ENCODE measurements around the gene METAP1D. TPM values are rescaled to one million over a fixed set of nuclear protein-coding genes. Genes with fewer than 3 reads are reported as not detected.
"Not testable (repeated sequence)": the region's sequence is repeated elsewhere in the genome, so short reads cannot be mapped to it uniquely, and the experiment has no call there.

METAP1D gene
- polyA plus RNA-seq, 2 of the 4 experiments (the other 2 are of a cell fraction), result 7.3 to 13.3 TPM

DNA sequence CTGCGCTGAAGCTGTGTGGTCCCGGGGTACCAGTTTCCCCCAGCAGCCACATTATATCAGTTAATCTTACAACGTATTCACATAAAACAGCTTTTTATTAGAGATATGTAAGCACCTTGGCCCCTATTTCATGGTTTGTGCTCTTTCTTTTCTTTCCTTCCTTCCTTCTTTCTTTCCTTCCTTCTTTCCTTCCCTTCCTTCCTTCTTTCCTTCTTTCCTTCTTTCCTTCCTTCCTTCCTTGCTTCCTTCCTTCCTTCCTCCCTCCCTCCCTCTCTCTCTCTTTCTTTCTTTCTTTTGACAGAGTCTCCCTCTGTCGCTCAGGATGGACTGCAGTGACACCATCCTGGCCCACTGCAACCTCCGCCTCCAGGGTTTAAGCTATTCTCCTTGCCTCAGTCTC lies 3.7 kb upstream of the METAP1D start:
- TF ChIP-seq, protein P1, sequence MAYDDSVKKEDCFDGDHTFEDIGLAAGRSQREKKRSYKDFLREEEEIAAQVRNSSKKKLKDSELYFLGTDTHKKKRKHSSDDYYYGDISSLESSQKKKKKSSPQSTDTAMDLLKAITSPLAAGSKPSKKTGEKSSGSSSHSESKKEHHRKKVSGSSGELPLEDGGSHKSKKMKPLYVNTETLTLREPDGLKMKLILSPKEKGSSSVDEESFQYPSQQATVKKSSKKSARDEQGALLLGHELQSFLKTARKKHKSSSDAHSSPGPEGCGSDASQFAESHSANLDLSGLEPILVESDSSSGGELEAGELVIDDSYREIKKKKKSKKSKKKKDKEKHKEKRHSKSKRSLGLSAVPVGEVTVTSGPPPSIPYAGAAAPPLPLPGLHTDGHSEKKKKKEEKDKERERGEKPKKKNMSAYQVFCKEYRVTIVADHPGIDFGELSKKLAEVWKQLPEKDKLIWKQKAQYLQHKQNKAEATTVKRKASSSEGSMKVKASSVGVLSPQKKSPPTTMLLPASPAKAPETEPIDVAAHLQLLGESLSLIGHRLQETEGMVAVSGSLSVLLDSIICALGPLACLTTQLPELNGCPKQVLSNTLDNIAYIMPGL (CRISPR knock-in tag; IDR thresholded peaks at IDR 0.05; ENCODE audit: borderline replicate concordance), result no peak
- TF ChIP-seq MAZ (IDR thresholded peaks at IDR 0.05; ENCODE audit: borderline replicate concordance, low read depth, low read length) (no peak), RFX5 (IDR thresholded peaks at IDR 0.05) (no peak), KDM1A (IDR thresholded peaks at IDR 0.05; ENCODE audit: low read depth) (no peak), POLR2A (IDR thresholded peaks at IDR 0.05; ENCODE audit: low read length) (no peak), JUNB (IDR thresholded peaks at IDR 0.05) (no peak), HEYL (CRISPR knock-in tag; IDR thresholded peaks at IDR 0.05) (no peak), FOSL2 (IDR thresholded peaks at IDR 0.05) (no peak), FOSL2 (CRISPR knock-in tag; IDR thresholded peaks at IDR 0.05) (no peak), EHMT2 (IDR thresholded peaks at IDR 0.05; ENCODE audit: low read depth) (no peak), HDAC2 (IDR thresholded peaks at IDR 0.05) (no peak), GATA3 (IDR thresholded peaks at IDR 0.05; ENCODE audit: borderline replicate concordance) (no peak), MYC (IDR thresholded peaks at IDR 0.05; ENCODE audit: borderline replicate concordance, low read length) (no peak)
- TF ChIP-seq, protein P2, sequence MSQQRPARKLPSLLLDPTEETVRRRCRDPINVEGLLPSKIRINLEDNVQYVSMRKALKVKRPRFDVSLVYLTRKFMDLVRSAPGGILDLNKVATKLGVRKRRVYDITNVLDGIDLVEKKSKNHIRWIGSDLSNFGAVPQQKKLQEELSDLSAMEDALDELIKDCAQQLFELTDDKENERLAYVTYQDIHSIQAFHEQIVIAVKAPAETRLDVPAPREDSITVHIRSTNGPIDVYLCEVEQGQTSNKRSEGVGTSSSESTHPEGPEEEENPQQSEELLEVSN (IDR thresholded peaks at IDR 0.05; ENCODE audit: borderline replicate concordance, low read depth), result no peak
- TF ChIP-seq, protein P3, sequence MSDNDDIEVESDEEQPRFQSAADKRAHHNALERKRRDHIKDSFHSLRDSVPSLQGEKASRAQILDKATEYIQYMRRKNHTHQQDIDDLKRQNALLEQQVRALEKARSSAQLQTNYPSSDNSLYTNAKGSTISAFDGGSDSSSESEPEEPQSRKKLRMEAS (IDR thresholded peaks at IDR 0.05), result no peak
- TF ChIP-seq, protein P4, sequence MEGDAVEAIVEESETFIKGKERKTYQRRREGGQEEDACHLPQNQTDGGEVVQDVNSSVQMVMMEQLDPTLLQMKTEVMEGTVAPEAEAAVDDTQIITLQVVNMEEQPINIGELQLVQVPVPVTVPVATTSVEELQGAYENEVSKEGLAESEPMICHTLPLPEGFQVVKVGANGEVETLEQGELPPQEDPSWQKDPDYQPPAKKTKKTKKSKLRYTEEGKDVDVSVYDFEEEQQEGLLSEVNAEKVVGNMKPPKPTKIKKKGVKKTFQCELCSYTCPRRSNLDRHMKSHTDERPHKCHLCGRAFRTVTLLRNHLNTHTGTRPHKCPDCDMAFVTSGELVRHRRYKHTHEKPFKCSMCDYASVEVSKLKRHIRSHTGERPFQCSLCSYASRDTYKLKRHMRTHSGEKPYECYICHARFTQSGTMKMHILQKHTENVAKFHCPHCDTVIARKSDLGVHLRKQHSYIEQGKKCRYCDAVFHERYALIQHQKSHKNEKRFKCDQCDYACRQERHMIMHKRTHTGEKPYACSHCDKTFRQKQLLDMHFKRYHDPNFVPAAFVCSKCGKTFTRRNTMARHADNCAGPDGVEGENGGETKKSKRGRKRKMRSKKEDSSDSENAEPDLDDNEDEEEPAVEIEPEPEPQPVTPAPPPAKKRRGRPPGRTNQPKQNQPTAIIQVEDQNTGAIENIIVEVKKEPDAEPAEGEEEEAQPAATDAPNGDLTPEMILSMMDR (IDR thresholded peaks at IDR 0.05), result no peak
- Histone ChIP-seq H3K4me3 (no peak overlapping the region), H3K4me2 (no peak overlapping the region), H3K4me1 (peaks cover 11% of the 10 kb centered on the region; the same call in 2 of the 3 replicates), H3K27ac (no peak overlapping the region), H3K9me3 (no peaks in the 10 kb centered on the region)
- CTCF ChIA-PET, result no interaction called here
- POLR2A ChIA-PET, result no interaction called here
- ATAC-seq (no peak), FAIRE-seq (no peak), DNase-seq (ENCODE audit: low read depth in 1 of 2, low spot score in 1 of 2) (no peak)
- 91% methylated on average over 5 of the region's 5 CpGs for WGBS (ENCODE audit: missing lambda C conversion rate)

DNA sequence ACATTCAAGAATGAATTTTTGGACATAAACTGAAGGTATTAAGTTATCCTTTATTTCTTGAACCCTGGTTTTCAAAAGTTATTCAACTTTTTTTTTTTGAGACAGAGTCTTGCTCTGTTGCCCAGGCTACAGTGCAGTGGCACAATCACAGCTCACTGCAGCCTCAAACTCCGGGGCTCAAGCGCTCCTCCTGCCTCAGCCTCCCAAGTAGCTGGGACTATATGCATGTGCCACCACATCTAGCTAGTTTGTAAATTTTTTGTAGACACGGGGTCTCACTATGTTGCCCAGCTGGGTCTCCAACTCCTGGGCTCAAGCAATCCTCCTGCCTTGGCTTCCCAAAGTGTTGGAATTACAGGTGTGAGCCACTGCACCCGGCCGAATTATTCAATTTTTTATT lies 2.7 kb upstream of the METAP1D start:
- H3K27ac ChIP-seq; H3K9me3 ChIP-seq; H3K4me2 ChIP-seq; H3K4me3 ChIP-seq; FAIRE-seq; DNase-seq (ENCODE audit: low read depth in 1 of 2, low spot score in 1 of 2); POLR2A ChIA-PET; ATAC-seq: not testable (repeated sequence)
- peaks cover 11% of the 10 kb centered on the region; the same call in 2 of the 3 replicates for H3K4me1 ChIP-seq
- CTCF ChIA-PET, result interaction anchor here (1.1 kb wide), 2 partner anchors 9 to 33 kb away, joined by 3 read pairs; no protein-coding TSS in a partner anchor
- WGBS (ENCODE audit: missing lambda C conversion rate), result 74% methylated on average over 5 of the region's 5 CpGs

DNA sequence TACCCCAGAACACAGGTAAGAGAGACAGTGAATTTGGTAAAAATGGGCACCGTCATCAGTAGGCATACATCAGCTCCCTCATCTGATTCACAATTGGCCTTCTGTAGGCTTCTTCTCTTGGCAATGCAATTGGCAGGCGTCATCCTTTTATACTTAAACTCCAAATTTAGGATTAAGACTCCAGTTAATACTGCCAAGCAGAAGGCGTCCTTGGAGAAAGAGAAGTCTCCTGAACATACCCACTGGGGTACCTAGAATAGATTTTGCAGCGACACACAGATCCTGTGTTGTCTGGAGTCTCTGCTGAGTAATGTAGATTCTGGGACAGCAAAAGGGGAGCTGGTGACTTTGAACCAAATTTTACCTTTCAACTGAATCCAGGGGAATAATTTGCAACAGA lies 592 bp upstream of the METAP1D start:
- TF ChIP-seq, protein P5, sequence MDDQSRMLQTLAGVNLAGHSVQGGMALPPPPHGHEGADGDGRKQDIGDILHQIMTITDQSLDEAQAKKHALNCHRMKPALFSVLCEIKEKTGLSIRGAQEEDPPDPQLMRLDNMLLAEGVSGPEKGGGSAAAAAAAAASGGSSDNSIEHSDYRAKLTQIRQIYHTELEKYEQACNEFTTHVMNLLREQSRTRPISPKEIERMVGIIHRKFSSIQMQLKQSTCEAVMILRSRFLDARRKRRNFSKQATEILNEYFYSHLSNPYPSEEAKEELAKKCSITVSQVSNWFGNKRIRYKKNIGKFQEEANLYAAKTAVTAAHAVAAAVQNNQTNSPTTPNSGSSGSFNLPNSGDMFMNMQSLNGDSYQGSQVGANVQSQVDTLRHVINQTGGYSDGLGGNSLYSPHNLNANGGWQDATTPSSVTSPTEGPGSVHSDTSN (IDR thresholded peaks at IDR 0.05), result no peak
- ChIA-PET CTCF (interaction anchor here (1.0 kb wide), 1 partner anchor 11 kb away, joined by 3 read pairs; no protein-coding TSS in a partner anchor), POLR2A (interaction anchor here (1.3 to 1.9 kb wide), 2 partner anchors 22 to 77 kb away, joined by 3 to 4 read pairs; partner anchors contain the start of gene HAT1)
- Histone ChIP-seq H3K4me3 (peak overlapping the region; percentile 64), H3K27ac (peak overlapping the region; percentile 79 to 92), H3K9me3 (no peaks in the 10 kb centered on the region), H3K4me1 (peaks cover 11% of the 10 kb centered on the region; the same call in 2 of the 3 replicates), H3K4me2 (peak overlapping the region; percentile 90)
- 39% methylated on average over 4 of the region's 4 CpGs for WGBS (ENCODE audit: missing lambda C conversion rate)
- FAIRE-seq (no peak), ATAC-seq (peak; percentile 18 to 19; a peak in 3 of 6 replicates), DNase-seq (ENCODE audit: low read depth in 1 of 2, low spot score in 1 of 2) (no peak)
